Suprapubic skin (tissue), 4 donors: ENCODE data around the gene COX4I1.

Experiments used
- POLR2A ChIP-seq, 2 donors: fragments of 450-650 bp; IDR thresholded peaks; one replicate each; pipeline ENCODE4 v1.6.1; 2017; ENCODE audit warnings: antibody characterized with exemption in 2 of 2, mild to moderate bottlenecking in 2 of 2, moderate library complexity in 2 of 2
- POLR2AphosphoS5 ChIP-seq, 3 donors: sonication (generic); formaldehyde crosslinking; IDR thresholded peaks; one replicate each; pipeline ENCODE4 v1.6.1; 2017; ENCODE audit warnings: antibody characterized with exemption in 3 of 3
- TF ChIP-seq, protein P1 (sequence below), 2 donors: fragments of 200-600 bp in 1 of 2; fragments of 450-650 bp in 1 of 2; sonication (generic) in 1 of 2; IDR thresholded peaks; one replicate each; pipeline ENCODE4 v1.5.1; 2016 to 2019; ENCODE audit warnings: antibody characterized with exemption in 2 of 2, mild to moderate bottlenecking in 1 of 2, moderate library complexity in 1 of 2

- TF ChIP-seq POLR2A (IDR thresholded peaks at IDR 0.05) (no peak), POLR2AphosphoS5 (IDR thresholded peaks at IDR 0.05) (no peak)
- TF ChIP-seq, protein P1, sequence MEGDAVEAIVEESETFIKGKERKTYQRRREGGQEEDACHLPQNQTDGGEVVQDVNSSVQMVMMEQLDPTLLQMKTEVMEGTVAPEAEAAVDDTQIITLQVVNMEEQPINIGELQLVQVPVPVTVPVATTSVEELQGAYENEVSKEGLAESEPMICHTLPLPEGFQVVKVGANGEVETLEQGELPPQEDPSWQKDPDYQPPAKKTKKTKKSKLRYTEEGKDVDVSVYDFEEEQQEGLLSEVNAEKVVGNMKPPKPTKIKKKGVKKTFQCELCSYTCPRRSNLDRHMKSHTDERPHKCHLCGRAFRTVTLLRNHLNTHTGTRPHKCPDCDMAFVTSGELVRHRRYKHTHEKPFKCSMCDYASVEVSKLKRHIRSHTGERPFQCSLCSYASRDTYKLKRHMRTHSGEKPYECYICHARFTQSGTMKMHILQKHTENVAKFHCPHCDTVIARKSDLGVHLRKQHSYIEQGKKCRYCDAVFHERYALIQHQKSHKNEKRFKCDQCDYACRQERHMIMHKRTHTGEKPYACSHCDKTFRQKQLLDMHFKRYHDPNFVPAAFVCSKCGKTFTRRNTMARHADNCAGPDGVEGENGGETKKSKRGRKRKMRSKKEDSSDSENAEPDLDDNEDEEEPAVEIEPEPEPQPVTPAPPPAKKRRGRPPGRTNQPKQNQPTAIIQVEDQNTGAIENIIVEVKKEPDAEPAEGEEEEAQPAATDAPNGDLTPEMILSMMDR (IDR thresholded peaks at IDR 0.05) = no peak
These were observed 40.3 kb downstream of the COX4I1 start for GRCh38 chr16:85839681-85840240.
